ENCODE results near the gene UBE2G1. TPM values are rescaled to one million over a fixed set of nuclear protein-coding genes. Genes with fewer than 3 reads are reported as not detected.

The UBE2G1 gene
- total and polyA plus RNA-seq, 10 of the 15 experiments (the other 5 are each of a cell fraction or from before 2014, with no cell fraction given): 24.4 to 139 (median 77.4) TPM

GRCh38 chr17:4267402-4267801 is 99.1 kb downstream of the UBE2G1 start:
- H3K27me3 ChIP-seq (replicated peaks in 1 of 2; ENCODE audit: control insufficient read depth in 2 of 2, insufficient read depth in 2 of 2, low read length in 1 of 2): no peaks in the 10 kb centered on the region
- FAIRE-seq (no peak), DNase-seq (ENCODE audit: low read depth, low spot score) (no peak), ATAC-seq (no peak)
- no peak overlapping the region for H3K4me3 ChIP-seq
- no peak overlapping the region for H3K9ac ChIP-seq (ENCODE audit: control insufficient read depth, insufficient read depth, low read length)
- intact Hi-C loops (cut with micrococcal nuclease; ENCODE audit: unreplicated experiment) (no loop called here), in situ Hi-C loops (cut with MboI) (no loop called here)
- TF ChIP-seq MTA3 (IDR thresholded peaks at IDR 0.05; ENCODE audit: borderline replicate concordance, low read length) (0 out of 2 replicates have a peak, but pooled peaks have one; percentile 56), ZNF384 (IDR thresholded peaks at IDR 0.05; ENCODE audit: borderline replicate concordance, low read depth, low read length) (no peak), STAT3 (IDR thresholded peaks at IDR 0.05; ENCODE audit: low read depth, low read length) (no peak), TCF7 (IDR thresholded peaks at IDR 0.05; ENCODE audit: borderline replicate concordance) (no peak), POLR2A (IDR thresholded peaks at IDR 0.05; ENCODE audit: low read depth, low read length) (peak; percentile 76), ZBTB4 (CRISPR knock-in tag; IDR thresholded peaks at IDR 0.05) (no peak), SMAD5 (IDR thresholded peaks at IDR 0.05; ENCODE audit: low read depth) (0 out of 2 replicates have a peak, but pooled peaks have one; percentile 19), MLLT1 (IDR thresholded peaks at IDR 0.05) (no peak), FOXM1 (IDR thresholded peaks at IDR 0.05; ENCODE audit: low read depth, low read length) (no peak), NFYB (IDR thresholded peaks at IDR 0.05; ENCODE audit: insufficient read depth, low read depth, low read length) (no peak), ZNF274 (IDR thresholded peaks at IDR 0.05; ENCODE audit: insufficient read depth, insufficient read length) (no peak), BCL3 (IDR thresholded peaks at IDR 0.05; ENCODE audit: borderline replicate concordance, insufficient read depth, low read depth, low read length, poor library complexity, severe bottlenecking) (peak; percentile 20), WRNIP1 (IDR thresholded peaks at IDR 0.05; ENCODE audit: borderline replicate concordance, low read depth, low read length) (no peak), SPI1 (IDR thresholded peaks at IDR 0.05; ENCODE audit: borderline replicate concordance, insufficient read depth, low read depth, low read length) (no peak), BHLHE40 (IDR thresholded peaks at IDR 0.05; ENCODE audit: borderline replicate concordance in 1 of 2, low read depth in 2 of 2, low read length in 1 of 2) (no peak)
- H4K20me1 ChIP-seq (ENCODE audit: control insufficient read depth, insufficient read depth): no peaks in the 10 kb centered on the region
- 99% methylated on average over 8 of the region's 8 CpGs for WGBS (ENCODE audit: insufficient coverage, insufficient replicate concordance, low lambda C conversion rate, missing lambda C conversion rate)
- SMC1A ChIA-PET (ENCODE audit: uncharacterized antibody, unreplicated experiment): interaction anchor here (1.1 to 1.9 kb wide), 5 partner anchors 15 to 146 kb away, joined by 3 to 6 read pairs (median 4); no protein-coding TSS in a partner anchor
- H3K36me3 ChIP-seq (ENCODE audit: control insufficient read depth in 2 of 2, insufficient read depth in 2 of 2, low read length in 1 of 2): peaks cover 6 to 10% of the 10 kb centered on the region in 2 experiments
- H3K9me3 ChIP-seq (replicated peaks; ENCODE audit: control insufficient read depth, insufficient read depth, low read length): no peaks in the 10 kb centered on the region
- no peak overlapping the region for H3K27ac ChIP-seq (ENCODE audit: control insufficient read depth, insufficient read depth)
- H3K4me2 ChIP-seq (ENCODE audit: control insufficient read depth, insufficient read depth): no peak overlapping the region
- H3K4me1 ChIP-seq (ENCODE audit: control insufficient read depth, insufficient read depth, low read length): no peaks in the 10 kb centered on the region
- RAD21 ChIA-PET (ENCODE audit: unreplicated experiment): no interaction called here
- no peak overlapping the region for H2AFZ ChIP-seq (ENCODE audit: control insufficient read depth, low read depth, low read length)
- CTCF ChIA-PET: interaction anchor here (0.7 to 1.7 kb wide), 6 partner anchors 8 to 67 kb away, joined by 3 to 8 read pairs (median 3); no protein-coding TSS in a partner anchor
- H3K79me2 ChIP-seq (ENCODE audit: control insufficient read depth, insufficient read depth, low read length): peaks cover 16% of the 10 kb centered on the region
- BruUV-seq (replicated peaks): no TSS peak
- POLR2A ChIA-PET: interaction anchor here (1.0 kb wide), 1 partner anchor 10 kb away, joined by 3 read pairs; no protein-coding TSS in a partner anchor
